ENCODE results near the gene PLPP4.

- TF ChIP-seq CTCF (IDR thresholded peaks at IDR 0.05) = peak; percentile 87
- no peak for TF ChIP-seq ZFX (IDR thresholded peaks at IDR 0.05; ENCODE audit: borderline replicate concordance)
Measured at GRCh38 chr10:120423431-120424197, 33.4 kb upstream of the PLPP4 start.
